Spleen (tissue), 11 donors: ENCODE measurements around the gene SETD3. TPM values are rescaled to one million over a fixed set of nuclear protein-coding genes. Genes with fewer than 3 reads are reported as not detected.

ENCODE experiments used
- DNase-seq: peaks from one replicate; pipeline ENCODE4 v3.0.0-alpha.2; 2020
- H3K27ac ChIP-seq, 8 donors: fragments of 200-600 bp; sonication (generic) in 7 of 8; 1 replicate in 4 of 8; 2 replicates in 4 of 8; pipeline versions ENCODE4 v1.5.0 to v1.8.0; 2016 to 2021; ENCODE audit warnings: inconsistent platforms in 4 of 8, mild to moderate bottlenecking in 4 of 8, moderate library complexity in 1 of 8
- H3K27me3 ChIP-seq, 7 donors: fragments of 200-600 bp; sonication (generic) in 6 of 7; replicated peaks in 1 of 7; 1 replicate in 4 of 7; 2 replicates in 3 of 7; pipeline versions ENCODE4 v1.5.0 to v1.8.0; 2016 to 2021; ENCODE audit warnings: inconsistent platforms in 3 of 7, mild to moderate bottlenecking in 1 of 7
- H3K36me3 ChIP-seq, 6 donors: fragments of 200-600 bp; sonication (generic) in 5 of 6; 1 replicate in 4 of 6; 2 replicates in 2 of 6; pipeline versions ENCODE4 v1.5.0 to v1.8.0; 2016 to 2021; ENCODE audit warnings: inconsistent platforms in 2 of 6
- H3K4me1 ChIP-seq, 6 donors: fragments of 200-600 bp; sonication (generic) in 5 of 6; 1 replicate in 3 of 6; 2 replicates in 3 of 6; pipeline versions ENCODE4 v1.5.0 to v1.8.0; 2016 to 2021; ENCODE audit warnings: inconsistent platforms in 3 of 6
- H3K4me3 ChIP-seq, 8 donors: fragments of 200-600 bp; sonication (generic) in 7 of 8; 1 replicate in 4 of 8; 2 replicates in 4 of 8; pipeline versions ENCODE4 v1.5.0 to v1.8.0; 2016 to 2021; ENCODE audit warnings: inconsistent platforms in 4 of 8, mild to moderate bottlenecking in 4 of 8, moderate library complexity in 2 of 8
- H3K9me3 ChIP-seq, 8 donors: fragments of 200-600 bp; sonication (generic) in 7 of 8; 1 replicate in 4 of 8; 2 replicates in 4 of 8; pipeline versions ENCODE4 v1.5.0 to v1.8.0; 2016 to 2021; ENCODE audit warnings: inconsistent platforms in 4 of 8
- POLR2A ChIP-seq, 3 donors: fragments of 450-650 bp; IDR thresholded peaks; one replicate each; pipeline ENCODE4 v1.5.1; 2017; ENCODE audit warnings: antibody characterized with exemption in 3 of 3, mild to moderate bottlenecking in 1 of 3
- POLR2AphosphoS5 ChIP-seq, 3 donors: sonication (generic); formaldehyde crosslinking; IDR thresholded peaks; one replicate each; pipeline ENCODE4 v1.5.1; 2017; ENCODE audit warnings: antibody characterized with exemption in 3 of 3
- WGBS, 5 donors: extraction: QIAGEN DNeasy Blood & Tissue Kit in 3 of 5; methylation state at CpG; one replicate each; pipeline versions ENCODE4 v1.1.5 to v1.1.7; 2013 to 2018; 5-methylcytosine and 5-hydroxymethylcytosine counted together
- intact Hi-C: fragments of 100-400 bp; cut with DNase I; formaldehyde crosslinking; loops from one replicate; pipeline ENCODE4 v1.15.0; 2023; ENCODE audit warnings: low total_unique reads
- polyA plus RNA-seq, 3 donors: library from polyadenylated mRNA; stranded (reverse); fragments of 200-250 nt; gene quantifications; one replicate each; pipeline ENCODE4 v1.2.1, GENCODE V29; 2013
- total RNA-seq, 7 donors: library from RNA; depleted of rRNA in 3 of 7; stranded (reverse); fragments of >200 nt in 3 of 7; fragmentation: NEBNext Ultra II Directional in 4 of 7; extraction: Animal tissue kit (Norgen Biotek cat#: 25700) in 4 of 7; gene quantifications; one replicate each; pipeline versions ENCODE4 v1.1.0 to v1.2.1, GENCODE V29; 2016 to 2021
- TF ChIP-seq, protein P1 (sequence below), 11 experiments: fragments of 200-600 bp in 7 of 11; fragments of 450-650 bp in 4 of 11; sonication (generic) in 4 of 11; IDR thresholded peaks in 8 of 11; conservative IDR thresholded peaks in 3 of 11; 1 replicate in 7 of 11; 2 replicates in 4 of 11; pipeline versions ENCODE4 v1.4.0 to v1.8.0; 2016 to 2021; ENCODE audit warnings: antibody characterized with exemption in 11 of 11, inconsistent platforms in 4 of 11, mild to moderate bottlenecking in 1 of 11
- donor health status: healthy with polysubstance abuse.
- donor health status: DM: no; HTN: no; CAD: no; lungs with moderate emphysema.
- donor health status: DM: no; HTN: no; CAD: no.
- donor health status: Bipolar disorder and iron deficiency.
- donor health status: healthy.
- donor health status: DM: no; HTN: no; CAD: no.
- donor health status: DM: yes; HTN: yes; CAD: no.

The SETD3 gene
- total and polyA plus RNA-seq, 10 donors: 18.1 to 84.4 (median 62.4) TPM

DNA sequence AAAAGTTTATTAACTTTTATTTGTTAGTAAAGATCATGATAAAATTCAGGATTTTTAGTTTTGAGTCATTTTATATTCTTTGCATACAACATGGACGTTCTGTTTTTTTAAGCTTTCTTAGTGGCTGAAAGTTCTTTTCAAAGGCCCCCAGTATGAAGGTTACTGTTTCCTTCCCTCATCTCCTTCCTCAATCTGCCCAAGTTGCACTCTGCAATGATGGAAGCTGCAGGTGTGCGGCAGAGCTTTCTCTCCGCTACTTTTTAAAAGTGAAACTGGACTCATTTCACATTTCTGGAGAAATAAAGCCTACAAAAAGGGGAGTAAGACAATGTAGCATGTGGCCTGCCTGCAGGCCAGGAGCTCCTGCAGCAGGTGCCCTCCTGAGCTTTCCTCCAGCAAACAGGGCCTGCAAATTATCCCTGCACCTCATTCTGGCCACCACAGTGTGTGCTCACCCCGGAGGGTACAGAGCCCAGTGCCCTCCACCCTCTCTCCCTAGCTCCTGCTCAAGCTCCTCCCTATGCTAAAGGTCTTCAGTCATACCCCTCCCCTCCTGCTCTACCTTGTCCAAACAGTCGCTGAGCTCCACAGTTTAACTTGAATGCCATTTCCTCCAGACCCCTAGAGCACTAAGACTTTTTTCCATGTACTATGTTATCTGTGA is 78.9 kb downstream of the SETD3 start:
- no peak for DNase-seq
- Histone ChIP-seq H3K9me3 (no peaks in the 10 kb centered on the region), H3K27me3 (no peaks in the 10 kb centered on the region), H3K27ac (no peak overlapping the region), H3K4me3 (no peak overlapping the region), H3K4me1 (peaks cover 0 to 18% (median 7%) of the 10 kb centered on the region in 6 donors), H3K36me3 (peaks cover under 1 to 92% (median 55%) of the 10 kb centered on the region in 6 donors)
- TF ChIP-seq, protein P1, sequence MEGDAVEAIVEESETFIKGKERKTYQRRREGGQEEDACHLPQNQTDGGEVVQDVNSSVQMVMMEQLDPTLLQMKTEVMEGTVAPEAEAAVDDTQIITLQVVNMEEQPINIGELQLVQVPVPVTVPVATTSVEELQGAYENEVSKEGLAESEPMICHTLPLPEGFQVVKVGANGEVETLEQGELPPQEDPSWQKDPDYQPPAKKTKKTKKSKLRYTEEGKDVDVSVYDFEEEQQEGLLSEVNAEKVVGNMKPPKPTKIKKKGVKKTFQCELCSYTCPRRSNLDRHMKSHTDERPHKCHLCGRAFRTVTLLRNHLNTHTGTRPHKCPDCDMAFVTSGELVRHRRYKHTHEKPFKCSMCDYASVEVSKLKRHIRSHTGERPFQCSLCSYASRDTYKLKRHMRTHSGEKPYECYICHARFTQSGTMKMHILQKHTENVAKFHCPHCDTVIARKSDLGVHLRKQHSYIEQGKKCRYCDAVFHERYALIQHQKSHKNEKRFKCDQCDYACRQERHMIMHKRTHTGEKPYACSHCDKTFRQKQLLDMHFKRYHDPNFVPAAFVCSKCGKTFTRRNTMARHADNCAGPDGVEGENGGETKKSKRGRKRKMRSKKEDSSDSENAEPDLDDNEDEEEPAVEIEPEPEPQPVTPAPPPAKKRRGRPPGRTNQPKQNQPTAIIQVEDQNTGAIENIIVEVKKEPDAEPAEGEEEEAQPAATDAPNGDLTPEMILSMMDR (IDR thresholded peaks at IDR 0.05 in 8 of 11, conservative IDR thresholded peaks at IDR 0.05 in 3 of 11): no peak
- TF ChIP-seq POLR2AphosphoS5 (IDR thresholded peaks at IDR 0.05) (no peak), POLR2A (IDR thresholded peaks at IDR 0.05) (no peak)
- intact Hi-C loops: no loop called here
- WGBS, 5 donors: 25 to 43% (median 37%) methylated on average over 5 of the region's 5 CpGs

- TF ChIP-seq, protein P1 (IDR thresholded peaks at IDR 0.05 in 8 of 11, conservative IDR thresholded peaks at IDR 0.05 in 3 of 11): no peak
- TF ChIP-seq POLR2A (IDR thresholded peaks at IDR 0.05) (no peak), POLR2AphosphoS5 (IDR thresholded peaks at IDR 0.05) (no peak)
- no peaks in the 10 kb centered on the region for H3K27me3 ChIP-seq
- peaks cover 0 to 92% (median 54%) of the 10 kb centered on the region in 6 donors for H3K36me3 ChIP-seq
- DNase-seq: no peak
- no peaks in the 10 kb centered on the region for H3K9me3 ChIP-seq
- intact Hi-C loops: no loop called here
- H3K27ac ChIP-seq: no peak overlapping the region
- H3K4me1 ChIP-seq: peaks cover 0 to 18% (median 7%) of the 10 kb centered on the region in 6 donors
- no peak overlapping the region for H3K4me3 ChIP-seq
- WGBS, 5 donors: 59 to 72% (median 65%) methylated on average over 4 of the region's 4 CpGs
Observed at GRCh38 chr14:99401211-99401610, 79.4 kb downstream of the SETD3 start.

GRCh38 chr14:99397698-99398097 is 83.0 kb downstream of the SETD3 start:
- Histone ChIP-seq H3K36me3 (peaks cover 0 to 84% (median 34%) of the 10 kb centered on the region in 6 donors), H3K4me1 (peaks cover 0 to 18% (median 7%) of the 10 kb centered on the region in 6 donors), H3K4me3 (no peak overlapping the region), H3K27ac (no peak overlapping the region), H3K9me3 (no peaks in the 10 kb centered on the region), H3K27me3 (no peaks in the 10 kb centered on the region)
- no peak for TF ChIP-seq POLR2AphosphoS5 (IDR thresholded peaks at IDR 0.05)
- TF ChIP-seq, protein P1 (IDR thresholded peaks at IDR 0.05 in 8 of 11, conservative IDR thresholded peaks at IDR 0.05 in 3 of 11): no peak
- no peak for TF ChIP-seq POLR2A (IDR thresholded peaks at IDR 0.05)
- WGBS, 5 donors: 92 to 99% (median 97%) methylated on average over 2 of the region's 2 CpGs
- intact Hi-C loops: no loop called here
- no peak for DNase-seq

DNA sequence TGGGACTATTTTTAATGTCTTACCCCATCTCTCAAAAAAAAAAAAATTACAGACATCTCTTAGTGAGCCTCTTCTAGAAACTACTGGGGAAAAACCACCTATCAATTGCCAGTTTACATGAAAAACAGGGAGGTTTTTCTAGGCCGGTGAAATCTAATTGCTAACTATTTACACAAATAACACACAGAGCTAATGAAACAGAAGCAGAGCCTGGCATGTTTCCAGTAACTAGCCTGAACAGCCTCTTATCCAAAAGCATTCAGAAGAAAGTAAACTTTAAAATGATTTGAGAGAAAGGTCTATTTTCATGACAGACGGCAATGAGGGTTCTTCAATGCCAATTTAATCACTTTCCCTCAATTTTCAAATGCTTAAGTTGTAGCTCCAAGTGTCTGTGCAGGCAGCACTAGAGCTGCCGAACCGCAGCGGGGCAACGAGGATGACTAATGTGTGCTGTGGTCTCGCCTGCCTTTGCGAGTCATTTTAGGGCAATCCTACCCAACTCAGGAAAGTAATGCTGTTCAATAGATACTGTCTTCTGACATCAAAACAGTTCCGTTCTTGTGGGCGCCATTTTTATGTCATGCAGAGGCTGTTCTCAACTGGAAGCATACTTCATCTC is 84.6 kb downstream of the SETD3 start:
- H3K4me3 ChIP-seq: no peak overlapping the region
- WGBS, 5 donors: 82 to 91% (median 88%) methylated on average over 10 of the region's 10 CpGs
- H3K36me3 ChIP-seq: peaks cover 0 to 75% (median 33%) of the 10 kb centered on the region in 6 donors
- DNase-seq: peak; percentile 56
- no peak overlapping the region for H3K27ac ChIP-seq
- intact Hi-C loops: no loop called here
- H3K27me3 ChIP-seq: no peaks in the 10 kb centered on the region
- TF ChIP-seq, protein P1 (IDR thresholded peaks at IDR 0.05 in 8 of 11, conservative IDR thresholded peaks at IDR 0.05 in 3 of 11): no peak
- no peak for TF ChIP-seq POLR2A (IDR thresholded peaks at IDR 0.05)
- TF ChIP-seq POLR2AphosphoS5 (IDR thresholded peaks at IDR 0.05): no peak
- peaks cover 0 to 2% (median 0%) of the 10 kb centered on the region in 6 donors for H3K4me1 ChIP-seq
- H3K9me3 ChIP-seq: no peaks in the 10 kb centered on the region
